ENCODE results near the gene PDGFC.

PDGFC gene

GRCh38 chr4:156974264-156974663 is 2.7 kb upstream of the PDGFC start:
- DNase-seq (ENCODE audit: low read depth): no peak

- no peak for DNase-seq (ENCODE audit: low read depth)
Observed at GRCh38 chr4:156972379-156973015, 898 bp upstream of the PDGFC start.

- DNase-seq (ENCODE audit: low read depth): no peak
Observed at GRCh38 chr4:156971165-156971675, 379 bp downstream of the PDGFC start.

- no peak for DNase-seq (ENCODE audit: low read depth)
Observed at GRCh38 chr4:156970501-156971164, 966 bp downstream of the PDGFC start.

- no peak for DNase-seq (ENCODE audit: low read depth)
Observed at GRCh38 chr4:156969911-156970310, 1.7 kb downstream of the PDGFC start.

DNA sequence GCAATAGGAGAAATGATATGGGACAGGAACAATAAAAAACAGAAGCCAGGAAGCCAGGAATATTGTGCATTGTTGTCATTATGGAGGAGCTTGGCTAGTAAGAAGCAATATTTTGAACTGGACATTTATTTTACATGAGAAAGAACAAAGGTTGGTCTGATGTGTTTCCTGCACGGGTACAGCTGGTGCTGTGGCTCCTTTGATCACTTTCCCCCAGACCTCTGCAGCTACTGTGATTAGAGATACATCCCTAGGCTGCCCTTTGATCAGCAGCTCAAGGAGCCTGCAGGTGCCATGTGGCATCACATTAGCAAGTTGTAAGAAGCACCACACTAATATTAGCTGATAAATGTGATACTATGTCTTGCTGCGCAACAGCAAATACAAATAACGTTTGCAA is 2.5 kb downstream of the PDGFC start:
- DNase-seq (ENCODE audit: low read depth): no peak

- no peak for DNase-seq (ENCODE audit: low read depth)
Observed at GRCh38 chr4:156968479-156968984, 3.1 kb downstream of the PDGFC start.

GRCh38 chr4:156966836-156967235 is 4.8 kb downstream of the PDGFC start:
- DNase-seq (ENCODE audit: low read depth): no peak

DNA sequence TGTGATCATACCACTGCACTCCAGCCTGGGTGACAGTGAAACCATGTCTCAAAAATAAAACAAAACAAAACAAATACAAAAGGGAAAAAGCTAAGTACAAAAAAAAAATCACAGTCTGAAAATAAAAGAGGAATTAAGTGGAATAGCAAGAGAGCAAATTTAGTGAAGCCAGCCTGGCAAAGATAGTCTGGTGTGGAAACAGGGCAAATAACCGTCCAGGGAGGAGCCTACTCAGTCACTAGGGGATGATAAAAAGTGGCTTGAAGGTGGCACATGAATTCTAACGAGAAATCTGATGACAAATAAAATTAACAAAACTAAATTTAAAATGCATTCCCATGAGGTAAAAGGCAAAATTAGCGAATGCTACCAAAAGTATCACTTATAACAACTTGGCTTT is 8.2 kb downstream of the PDGFC start:
- no peak for DNase-seq (ENCODE audit: low read depth)

GRCh38 chr4:156962528-156962974 is 9.0 kb downstream of the PDGFC start:
- no peak for DNase-seq (ENCODE audit: low read depth)

DNA sequence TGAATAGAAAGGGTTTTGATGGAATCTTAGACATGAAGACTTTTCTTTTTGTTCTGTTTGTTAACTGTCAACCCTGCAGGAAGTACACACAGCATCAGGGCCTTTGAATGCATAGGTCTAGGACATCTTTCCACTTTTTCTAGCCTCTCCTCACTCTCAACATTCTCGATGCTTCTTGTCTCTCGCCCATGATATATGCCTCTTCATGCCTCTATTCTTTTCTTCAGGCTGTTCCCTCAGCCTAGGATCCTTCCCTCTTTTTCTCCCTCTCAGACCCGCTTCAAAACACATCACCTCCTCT is 9.6 kb downstream of the PDGFC start:
- no peak for DNase-seq (ENCODE audit: low read depth)

GRCh38 chr4:156961196-156962057 is 10.2 kb downstream of the PDGFC start:
- DNase-seq (ENCODE audit: low read depth): no peak

- no peak for DNase-seq (ENCODE audit: low read depth)
Observed at GRCh38 chr4:156959298-156959702, 12.3 kb downstream of the PDGFC start.

DNA sequence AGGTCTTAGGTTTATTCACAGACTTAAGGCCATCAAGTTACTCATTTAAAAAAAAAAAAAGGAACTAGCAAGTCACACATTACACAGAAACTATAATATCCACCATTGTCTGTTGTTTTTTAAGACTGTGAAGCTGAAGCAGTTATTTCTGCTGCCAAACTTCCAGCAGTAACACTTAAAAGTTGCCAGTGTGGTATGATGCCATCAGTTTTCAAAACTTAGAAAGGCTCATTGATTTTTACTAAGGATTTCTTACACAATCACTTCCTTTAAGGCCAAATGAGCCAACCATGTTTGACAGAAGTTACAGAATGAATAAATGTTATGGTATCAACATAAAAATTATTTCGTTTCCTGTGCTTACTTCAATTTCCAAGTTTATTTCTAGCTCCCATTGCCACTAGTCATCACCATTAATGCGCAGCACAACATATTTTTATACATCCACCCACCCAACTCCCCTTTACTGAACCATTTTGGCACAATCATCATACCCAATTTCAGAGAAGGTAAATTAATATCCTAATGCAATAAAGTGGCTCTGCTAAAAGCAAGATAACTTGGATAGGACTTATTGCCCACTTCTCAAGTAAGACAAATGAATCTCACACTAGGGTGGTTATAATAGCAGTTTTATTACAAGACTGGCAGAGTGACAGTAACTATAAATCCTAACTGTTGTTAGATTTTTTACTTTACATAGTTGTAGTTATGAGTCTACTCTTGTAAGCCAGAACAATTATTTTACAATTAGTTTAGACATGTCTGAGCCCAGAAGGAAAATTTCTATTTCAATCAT is 13.1 kb downstream of the PDGFC start:
- no peak for DNase-seq (ENCODE audit: low read depth)

DNA sequence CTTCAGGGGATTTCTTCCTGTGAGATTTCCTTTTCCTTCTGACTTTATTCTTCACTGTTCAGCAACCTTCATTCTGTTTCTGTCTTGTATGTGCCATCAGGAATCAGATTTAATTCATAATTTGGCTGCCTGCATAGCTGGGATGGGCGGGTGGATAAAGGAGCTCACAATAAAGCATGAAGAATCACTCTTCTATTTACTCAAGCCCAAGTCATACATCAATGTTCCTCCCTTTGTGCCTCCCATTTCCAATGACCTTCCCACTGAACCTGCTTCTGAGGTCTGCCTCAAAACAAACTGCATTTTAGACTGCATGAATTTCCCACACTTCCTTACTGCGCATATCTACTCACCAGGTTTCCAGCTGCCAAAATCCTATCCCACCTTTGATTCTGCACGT is 14.0 kb downstream of the PDGFC start:
- DNase-seq (ENCODE audit: low read depth): no peak

- DNase-seq (ENCODE audit: low read depth): no peak
Observed at GRCh38 chr4:156956826-156957368, 14.7 kb downstream of the PDGFC start.

GRCh38 chr4:156956359-156956758 is 15.2 kb downstream of the PDGFC start:
- no peak for DNase-seq (ENCODE audit: low read depth)

- DNase-seq (ENCODE audit: low read depth): no peak
Observed at GRCh38 chr4:156954587-156954986, 17.0 kb downstream of the PDGFC start.

GRCh38 chr4:156953951-156954350 is 17.6 kb downstream of the PDGFC start:
- no peak for DNase-seq (ENCODE audit: low read depth)

GRCh38 chr4:156953001-156953400 is 18.6 kb downstream of the PDGFC start:
- no peak for DNase-seq (ENCODE audit: low read depth)

DNA sequence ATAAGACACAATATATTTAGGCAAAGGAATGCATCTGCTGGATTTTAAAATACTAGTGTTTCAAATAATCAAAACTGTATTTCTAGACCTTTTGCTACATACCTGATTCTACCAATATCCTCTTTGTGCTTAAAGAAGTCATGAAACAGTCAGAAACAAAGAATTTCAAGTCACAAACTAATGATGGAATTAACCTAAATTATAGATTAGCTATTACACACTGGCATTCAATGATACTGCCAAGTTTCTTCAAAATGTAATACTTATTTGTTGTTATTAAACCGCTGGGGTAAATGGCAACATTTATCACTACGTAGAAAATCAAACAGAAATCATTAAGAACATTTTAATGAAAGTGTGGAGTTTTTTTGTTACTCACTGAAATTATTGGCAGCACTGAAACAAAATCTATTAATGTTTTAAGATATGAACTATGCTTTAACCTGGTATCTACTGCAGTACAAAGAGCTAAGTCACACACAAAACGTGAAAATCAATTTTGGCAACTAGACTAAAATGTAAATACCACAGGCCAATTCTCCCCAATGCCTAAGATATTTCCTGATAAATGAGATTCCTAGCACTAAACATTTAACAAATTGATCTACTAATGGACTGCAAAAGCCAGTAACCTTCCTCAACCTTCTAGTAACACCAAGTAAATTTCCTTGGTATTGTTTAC is 19.4 kb downstream of the PDGFC start:
- DNase-seq (ENCODE audit: low read depth): no peak

All from stimulated activated CD8-positive, alpha-beta memory T cell treated with anti-CD3 and anti-CD28 coated beads, Interleukin-7, amount 100 ng/mL, for 24 hours (primary cell).